Midbrain (tissue), 1 donor: Measurements from ENCODE around the gene SLC7A7.
"Not testable (repeated sequence)": the region's sequence is repeated elsewhere in the genome, so short reads cannot be mapped to it uniquely, and the experiment has no call there.

Source experiments
- DNase-seq: peaks from one replicate; lab custom pipeline; 2025; lab: John Stamatoyannopoulos, UW

SLC7A7 gene

DNA sequence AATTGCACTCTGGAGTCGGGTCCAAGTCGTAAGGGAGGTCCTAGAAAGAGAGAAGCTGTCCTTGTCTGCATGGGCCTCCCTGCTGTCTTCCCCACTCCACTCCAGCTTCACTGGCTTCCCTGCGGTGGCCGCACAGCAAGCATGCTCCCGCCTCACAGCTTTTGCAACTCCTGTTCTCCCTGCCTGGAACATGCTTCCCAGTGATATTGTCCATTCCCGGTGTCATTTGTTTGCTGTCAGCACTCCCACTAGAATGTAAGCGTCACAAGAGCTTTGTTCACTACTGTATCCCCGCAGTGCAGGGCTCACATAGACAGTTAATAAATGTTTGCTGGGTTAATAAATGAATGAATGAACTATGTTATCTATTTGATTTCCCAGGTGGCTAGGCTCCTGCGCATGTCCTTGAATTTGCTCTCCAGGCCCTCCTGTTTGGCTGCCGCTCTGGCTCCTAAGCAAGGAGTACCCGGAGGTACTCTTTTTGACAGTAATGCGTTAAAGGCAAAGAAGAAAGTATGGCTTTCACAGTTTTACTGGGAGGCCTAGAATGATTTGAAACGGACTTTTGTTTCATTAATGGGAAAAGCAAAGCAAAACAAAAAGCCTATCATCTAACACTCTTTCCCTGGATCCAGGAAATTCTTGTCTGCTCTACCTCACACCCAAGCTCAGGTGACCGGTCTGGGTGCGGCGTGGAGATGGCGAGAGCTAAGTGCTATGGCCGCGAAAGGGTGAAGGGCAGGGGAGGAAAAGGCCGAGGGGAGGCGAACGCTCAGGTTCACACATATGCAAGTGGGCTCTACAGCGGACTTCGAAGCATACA, 6.2 kb upstream of the SLC7A7 start:
- DNase-seq, result no peak

DNA sequence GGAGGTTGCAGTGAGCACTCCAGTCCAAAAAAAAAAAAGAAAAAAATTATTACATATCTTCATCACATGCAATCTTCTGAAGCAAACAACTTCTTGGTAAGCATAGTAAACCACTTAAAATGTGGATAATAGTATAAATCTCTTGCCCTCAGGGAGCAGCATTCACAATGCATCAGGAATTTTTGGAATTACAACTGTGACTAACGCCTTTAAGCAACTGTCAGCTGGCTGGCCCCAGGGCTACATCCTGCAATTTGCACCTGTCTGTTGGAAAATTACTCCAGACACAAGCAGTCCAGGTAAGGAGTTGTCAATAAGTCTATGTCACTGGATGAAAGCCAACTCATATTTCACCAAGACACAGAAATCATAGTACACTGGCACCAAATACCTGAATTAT, 5.5 kb upstream of the SLC7A7 start:
- no peak for DNase-seq

DNA sequence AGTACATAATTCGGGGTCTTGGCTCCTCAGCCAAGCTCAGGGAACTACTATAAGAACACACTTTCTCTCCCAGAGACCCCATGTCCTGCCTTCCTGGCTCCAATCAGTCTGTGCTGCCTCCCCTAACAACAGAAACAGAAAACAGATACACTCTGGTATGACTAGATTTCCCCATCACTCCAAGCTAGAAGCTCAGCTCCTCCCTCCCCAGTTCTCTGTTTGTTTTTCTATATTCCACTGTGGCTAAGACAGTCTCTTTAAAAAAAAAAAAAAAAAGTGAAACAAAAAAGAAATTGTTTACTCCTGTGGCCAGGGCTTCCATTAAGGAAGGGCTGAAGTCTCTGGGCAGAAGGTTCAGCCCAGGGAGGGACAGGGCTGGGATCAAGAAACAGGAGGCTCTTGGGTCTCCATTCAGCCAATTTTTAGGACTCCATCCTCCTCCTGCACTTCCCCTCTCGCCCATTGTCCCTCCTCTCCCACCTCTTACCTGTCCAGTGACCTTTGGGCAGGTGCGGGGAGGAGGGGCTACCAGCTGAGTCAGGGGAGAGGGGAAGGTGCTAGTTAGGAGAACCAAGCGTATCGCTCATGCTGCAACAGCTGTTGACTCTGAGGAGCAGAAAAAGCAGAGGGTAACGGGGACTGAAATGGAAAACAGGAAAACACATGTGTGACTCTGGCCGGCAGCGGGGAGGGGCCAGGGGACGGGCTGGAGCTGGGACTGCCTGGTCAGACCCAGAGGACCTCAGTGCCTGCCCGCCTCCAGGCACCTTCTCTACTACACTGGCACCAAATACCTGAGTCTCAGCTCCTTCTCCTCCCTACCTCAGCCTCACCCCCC, 4.1 kb upstream of the SLC7A7 start:
- peak; percentile 13 for DNase-seq

DNA sequence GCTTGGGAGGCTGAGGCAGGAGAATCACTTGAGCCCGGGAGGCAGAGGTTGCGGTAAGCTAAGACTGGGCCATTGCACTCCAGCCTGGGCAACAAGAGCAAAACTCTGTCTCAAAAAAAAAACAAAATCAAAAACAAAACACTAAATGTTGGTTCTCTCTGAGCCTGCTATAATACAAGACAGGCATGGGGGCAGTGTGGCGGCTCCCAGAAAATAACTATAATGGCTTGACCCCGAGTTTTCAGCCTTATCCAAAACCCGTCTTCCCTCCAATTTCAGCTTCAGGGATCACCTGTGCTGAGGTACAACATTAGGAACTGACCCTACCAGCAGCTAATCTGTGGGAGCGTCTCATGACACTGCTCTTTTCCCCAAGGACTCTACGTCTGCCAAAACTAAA, 862 bp downstream of the SLC7A7 start:
- DNase-seq, result no peak

DNA sequence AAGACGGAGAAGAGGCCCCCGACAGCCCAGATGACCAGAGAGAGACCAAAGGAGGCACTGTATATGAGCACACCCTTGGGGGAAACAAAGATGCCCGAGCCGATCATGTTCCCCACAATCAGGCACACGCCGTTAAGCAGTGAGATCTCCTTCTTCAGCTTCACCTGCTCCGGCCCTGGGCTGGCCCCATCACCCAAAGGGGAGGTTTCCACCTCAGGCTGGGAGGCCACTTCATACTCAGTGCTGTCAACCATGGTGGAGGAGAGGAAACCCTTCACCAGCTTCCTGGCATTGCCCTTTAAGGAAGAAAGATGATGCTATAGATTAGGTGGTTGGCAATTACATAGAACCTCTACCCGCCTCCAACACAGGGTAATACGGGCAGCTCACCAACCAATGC, 2.1 kb downstream of the SLC7A7 start:
- no peak for DNase-seq

DNA sequence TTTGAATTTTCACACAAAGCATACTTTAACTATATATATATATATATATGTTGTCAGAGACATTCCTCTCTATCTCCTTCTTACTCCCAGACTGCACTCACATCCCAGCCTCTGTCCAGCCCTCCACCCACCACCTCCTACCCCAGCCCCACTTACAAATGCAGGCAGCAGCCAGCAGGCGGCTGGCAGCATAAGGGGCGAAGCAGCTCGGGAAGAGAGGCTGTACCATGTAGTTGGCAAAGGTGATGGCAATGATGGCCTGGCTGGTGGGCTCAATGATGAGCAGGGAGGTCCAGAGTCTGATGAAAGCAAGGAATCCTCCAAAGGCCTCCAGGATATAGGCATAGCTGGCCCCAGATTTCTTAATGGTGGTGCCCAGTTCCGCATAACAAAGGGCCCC, 2.5 kb downstream of the SLC7A7 start:
- no peak for DNase-seq

DNA sequence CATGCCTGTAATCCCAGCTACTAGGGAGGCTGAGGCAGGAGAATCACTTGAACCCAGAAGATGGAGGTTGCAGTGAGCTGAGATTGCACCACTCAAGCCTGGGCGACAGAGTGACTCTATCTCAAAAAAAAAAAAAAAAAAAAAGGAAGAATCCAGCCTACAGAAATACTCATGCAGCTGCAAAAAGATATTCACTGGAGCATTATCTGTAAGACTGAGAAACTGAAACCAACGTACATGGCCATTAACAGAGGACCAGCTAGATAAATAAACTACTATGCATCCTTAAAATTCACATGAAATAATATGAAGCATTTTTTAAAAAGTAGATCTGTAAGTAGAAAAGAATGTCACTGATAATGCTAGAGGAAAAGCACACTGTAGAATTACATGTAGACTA, 3.5 kb downstream of the SLC7A7 start:
- DNase-seq, result no peak

DNA sequence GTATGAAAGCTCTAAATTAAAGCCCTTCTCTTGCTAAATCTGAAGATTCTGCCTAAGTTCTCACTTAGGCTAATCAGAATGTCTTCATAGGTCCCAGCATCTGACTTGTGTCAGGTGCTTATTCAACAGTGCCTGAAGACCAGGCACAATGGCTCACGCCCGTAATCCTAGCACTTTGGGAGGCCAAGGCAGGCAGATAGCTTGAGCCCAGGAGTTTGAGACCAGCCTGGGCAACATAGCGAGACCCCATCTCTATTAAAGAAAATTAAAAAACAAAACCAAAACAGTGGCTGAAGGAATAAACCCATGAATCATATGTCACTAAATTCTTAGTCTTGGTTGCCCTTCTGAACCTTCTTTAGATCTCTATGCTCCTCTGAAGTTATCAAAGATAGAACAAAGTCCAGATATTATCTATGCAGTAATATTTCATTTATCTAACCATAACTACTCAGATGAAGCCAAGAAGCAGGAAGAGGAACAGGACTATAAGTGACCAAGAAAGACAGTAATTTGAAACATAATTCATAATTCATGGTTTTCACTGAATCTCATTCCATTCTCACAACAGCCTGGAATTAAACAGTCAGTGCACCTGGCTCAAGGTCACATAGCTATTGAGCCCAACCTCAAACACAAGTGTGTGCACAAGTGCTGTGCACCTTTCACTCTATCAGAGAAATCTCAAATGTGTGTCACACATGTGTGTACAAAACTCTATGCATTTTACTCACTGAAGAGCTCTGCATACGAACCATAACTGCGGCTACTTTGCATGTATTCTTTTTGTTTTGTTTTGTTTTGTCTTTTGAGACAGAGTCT, 6.6 kb downstream of the SLC7A7 start:
- no peak for DNase-seq

DNA sequence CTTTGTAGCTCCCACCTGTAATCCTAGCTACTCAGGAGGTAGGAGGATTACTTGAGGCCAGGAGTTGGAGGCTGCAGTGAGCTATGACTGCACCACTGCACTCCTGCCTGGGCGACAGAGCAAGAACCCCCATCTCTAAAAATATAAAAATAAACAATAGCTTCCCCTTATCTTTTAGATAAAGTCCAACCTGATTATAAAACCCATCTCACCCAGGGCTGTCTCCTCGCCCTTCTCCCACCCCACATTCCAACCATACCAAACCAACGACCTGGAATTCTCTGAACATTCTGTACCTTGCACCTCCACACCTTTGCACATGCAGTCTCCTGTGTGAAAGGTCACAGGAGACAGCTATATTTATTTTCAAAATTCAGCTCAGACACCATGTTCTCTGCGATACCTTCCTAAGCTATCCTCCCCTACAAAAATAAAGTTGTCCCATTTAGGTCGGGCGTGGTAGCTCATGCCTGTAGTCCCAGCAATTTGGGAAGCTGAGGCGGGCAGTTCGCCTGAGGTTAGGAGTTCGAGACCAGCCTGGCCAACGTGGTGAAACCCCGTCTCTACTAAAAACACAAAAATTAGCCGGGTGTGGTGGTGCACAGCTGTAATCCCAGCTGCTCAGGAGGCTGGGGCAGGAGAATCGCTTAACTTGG, 7.7 kb downstream of the SLC7A7 start:
- no peak for DNase-seq

DNA sequence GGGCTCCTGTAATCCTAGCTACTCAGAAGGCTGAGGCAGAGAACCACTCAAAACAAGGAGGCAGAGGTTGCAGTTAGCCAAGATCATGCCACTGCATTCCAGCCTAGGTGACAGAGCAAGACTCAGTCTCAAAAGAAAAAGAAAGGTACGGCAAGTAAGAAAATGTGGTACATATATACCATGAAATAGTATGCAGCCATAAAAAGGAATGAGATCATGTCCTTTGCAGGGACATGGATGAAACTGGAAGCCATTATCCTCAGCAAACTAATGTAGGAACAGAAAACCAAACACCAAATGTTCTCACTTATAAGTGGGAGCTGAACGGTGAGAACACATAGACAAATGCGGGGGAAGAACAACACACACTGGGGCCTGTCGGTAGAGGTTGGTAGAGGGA, 10.0 kb downstream of the SLC7A7 start:
- not testable (repeated sequence) for DNase-seq

DNA sequence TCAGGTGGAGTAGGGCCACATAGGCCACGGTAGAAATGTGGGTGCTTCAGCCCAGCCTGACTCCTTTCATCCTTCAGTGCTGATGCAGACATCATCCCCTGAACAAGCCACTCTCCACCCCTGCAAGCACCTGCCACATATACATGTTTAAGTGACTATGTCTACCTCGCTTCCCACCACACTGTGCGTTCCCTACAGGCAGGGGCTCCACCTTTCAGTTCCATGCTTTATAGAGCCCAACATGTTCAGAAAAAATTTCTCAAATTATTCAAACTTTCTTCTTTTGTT, 11.6 kb downstream of the SLC7A7 start:
- DNase-seq, result no peak

DNA sequence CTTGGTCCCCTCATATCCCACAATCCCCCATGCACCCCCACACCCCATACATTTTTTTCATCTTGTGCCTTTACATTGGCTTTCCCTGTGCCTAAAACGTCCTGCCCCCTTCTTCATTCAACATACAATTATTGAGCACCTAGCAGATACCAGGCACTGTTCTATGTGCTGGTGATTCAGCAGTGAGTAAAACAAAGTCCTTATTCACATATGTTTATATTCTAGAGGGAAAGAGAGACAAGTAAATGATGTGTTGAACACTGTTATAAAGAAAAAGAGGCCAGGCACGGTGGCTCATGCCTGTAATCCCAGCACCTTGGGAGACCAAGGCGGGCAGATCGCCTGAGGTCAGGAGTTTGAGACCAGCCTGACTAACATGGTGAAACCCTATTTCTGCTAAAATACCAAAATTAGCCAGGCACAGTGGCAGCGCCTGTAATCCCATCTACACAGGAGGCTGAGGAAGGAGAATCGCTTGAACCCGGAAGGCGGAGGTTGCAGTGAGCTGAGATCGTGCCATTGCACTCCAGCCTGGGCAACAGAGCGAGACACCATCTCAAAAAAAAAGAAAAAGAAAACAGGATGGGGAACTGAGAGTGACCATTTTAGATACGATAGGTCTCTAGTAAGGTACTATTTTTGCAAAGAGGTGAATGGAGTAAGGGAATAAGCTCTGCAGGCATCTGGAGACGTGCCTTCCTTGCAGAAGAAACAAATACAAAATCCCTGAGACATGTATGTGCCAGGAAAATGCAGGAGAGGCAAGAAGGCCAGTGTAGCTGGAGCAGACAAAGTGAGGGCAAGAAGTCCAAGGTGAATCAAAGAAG, 12.2 kb downstream of the SLC7A7 start:
- no peak for DNase-seq

DNA sequence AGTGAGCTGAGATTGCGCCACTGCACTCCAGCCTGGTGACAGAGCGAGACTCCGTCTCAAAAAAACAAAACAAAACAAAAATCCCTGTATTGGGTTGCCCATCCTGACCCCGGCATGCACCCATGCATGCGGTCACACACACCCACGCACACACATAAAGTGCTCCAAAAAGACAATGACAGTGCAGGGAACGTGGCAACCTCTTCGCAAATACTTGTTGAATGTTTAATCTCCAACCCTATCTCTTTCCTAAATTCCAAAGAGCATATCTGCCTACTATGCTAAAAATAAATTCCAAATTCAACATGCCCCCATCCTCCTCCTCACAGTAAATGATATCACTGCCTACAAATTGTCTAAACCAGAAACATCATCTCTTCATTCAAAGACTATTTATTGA, 13.5 kb downstream of the SLC7A7 start:
- no peak for DNase-seq

DNA sequence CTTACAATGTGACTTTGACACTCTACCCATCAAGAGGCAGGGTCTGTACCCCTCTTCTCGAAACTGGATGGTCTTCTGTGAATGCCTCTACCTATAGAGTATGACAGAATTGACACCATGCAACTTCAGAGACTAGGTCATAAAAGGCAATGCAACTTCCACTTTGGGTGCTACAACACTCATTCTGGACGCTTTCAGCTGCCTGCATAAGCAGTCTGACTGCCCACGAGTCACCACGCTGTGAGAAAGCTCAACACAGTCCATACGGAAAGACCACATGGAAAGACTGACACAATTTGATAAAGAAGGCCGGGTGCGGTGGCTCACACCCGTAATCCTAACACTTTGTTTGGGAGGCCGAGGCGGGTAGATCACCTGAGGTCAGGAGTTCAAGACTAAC, 14.9 kb downstream of the SLC7A7 start:
- DNase-seq, result no peak

DNA sequence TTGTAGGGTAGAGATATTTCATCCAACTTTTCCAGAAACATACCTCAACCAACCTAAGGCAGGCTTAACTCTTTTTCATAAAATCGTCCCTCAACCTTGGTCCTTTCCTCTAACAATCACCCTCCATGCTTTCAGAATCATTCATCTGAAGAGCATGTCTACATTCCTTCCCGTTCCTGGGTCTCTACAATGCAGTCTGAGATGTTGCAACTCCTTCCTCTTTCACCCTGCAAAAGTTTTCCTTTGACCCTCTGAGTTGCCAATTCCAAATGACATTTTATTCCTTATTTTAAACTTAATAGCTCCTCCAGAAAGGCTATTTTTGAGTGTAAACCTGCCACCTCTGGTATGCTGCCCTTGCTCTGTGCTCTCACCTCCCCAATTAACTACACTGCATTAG, 16.7 kb downstream of the SLC7A7 start:
- DNase-seq, result no peak

DNA sequence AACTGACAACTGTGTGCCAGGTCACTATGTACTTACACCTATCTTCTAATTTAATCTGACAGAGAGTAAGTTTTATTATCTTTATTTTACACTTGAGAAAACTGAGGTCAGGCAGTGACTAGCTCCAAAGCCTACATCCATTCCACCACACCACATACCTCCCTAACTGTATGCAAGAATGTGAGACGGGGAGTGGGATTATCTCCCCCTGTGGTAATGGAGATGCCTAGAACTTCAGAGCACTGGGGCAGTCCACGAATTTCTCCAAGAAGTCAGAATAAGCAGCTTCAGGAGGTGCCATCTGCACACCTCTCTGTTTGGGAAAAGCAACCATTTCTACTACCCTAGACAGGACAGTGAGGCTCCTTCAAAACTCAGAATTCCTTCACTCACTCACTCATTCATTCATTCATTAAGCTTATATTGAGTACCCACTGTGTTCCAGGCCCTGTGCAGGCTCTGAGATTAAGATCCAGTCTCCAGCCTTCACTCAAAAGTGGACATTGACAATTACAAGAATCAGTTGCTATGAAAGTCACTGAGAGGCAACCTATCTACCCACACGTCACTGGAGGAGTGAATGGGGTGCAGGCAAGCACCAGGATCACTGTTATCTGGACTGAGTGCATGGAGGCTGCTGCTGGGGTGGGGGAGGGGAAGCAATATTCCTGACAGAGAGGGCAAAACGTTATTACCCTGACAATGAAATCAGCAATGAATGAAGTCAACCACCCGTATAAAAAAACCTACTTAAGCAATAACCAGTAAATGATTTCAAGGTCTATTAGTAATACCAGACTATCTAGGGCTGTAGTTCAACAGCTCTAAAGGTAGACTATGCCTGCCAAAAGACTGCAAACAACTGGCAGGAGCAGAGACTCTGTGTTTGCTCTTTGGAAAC, 18.0 kb downstream of the SLC7A7 start:
- no peak for DNase-seq

DNA sequence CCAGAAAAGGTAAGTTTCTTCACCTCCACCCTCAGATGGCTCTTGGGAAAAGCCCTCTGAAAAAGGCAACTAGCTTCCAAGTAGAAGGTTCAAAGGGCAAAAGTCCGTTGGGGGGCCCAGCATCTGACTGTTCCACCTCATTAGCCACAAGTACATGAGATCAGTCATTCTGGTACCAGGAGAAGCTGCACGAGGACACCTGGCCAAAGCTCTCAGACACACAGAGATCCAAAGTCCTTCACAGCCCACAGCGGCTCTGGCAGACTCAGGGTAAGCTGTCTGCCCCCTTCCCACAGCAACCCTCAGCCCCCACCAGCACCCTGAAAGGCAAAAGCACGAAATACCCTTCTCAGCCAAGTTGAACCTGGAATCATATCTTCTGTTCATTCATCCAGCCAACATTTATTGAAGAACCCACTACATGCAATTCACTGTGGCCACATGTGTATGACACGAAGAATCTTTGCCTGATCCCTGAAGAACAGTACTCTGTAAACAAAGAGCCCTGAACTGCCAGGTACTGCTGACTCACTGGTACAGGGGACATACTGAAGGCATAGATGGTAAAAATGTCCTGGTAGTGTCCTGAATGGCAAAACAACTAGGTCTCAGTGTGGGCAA, 19.0 kb downstream of the SLC7A7 start:
- DNase-seq, result no peak

DNA sequence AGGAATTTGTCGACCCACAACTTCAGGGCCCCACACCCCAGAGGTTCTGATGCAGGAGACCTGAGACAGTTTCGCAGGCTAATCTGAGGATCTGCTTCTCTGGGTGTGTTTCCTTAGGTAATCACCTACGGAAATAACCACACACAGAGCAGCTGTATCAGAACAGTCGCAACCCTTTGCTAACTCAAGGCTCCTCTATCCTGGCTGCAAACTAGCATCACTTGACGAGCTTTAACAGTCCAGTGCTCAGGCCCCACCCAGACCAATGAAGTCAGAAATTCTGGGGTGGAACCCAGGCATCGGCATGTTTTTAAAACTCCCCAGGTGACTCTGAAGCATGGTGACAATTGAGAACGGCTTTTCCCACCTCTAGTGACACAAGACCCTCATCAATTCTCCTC, 20.7 kb downstream of the SLC7A7 start:
- no peak for DNase-seq

DNA sequence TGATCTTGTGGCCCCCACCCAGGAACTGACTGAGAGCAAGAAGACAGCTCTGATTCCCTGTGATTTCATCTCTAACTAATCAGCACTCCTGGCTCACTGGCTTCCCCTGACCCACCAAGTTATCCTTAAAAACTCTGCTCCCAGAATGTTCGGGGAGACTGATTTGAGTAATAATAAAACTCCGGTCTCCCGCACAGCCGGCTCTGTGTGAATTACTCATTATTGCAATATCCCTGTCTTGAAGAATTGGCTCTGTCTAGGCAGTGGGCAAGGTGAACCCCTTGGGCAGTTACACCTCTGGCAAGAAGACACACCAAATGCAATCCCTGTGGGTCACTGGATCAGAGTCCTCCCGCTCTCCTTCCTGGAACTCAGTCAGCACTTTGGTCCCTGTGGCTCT, 21.3 kb downstream of the SLC7A7 start:
- no peak for DNase-seq

DNA sequence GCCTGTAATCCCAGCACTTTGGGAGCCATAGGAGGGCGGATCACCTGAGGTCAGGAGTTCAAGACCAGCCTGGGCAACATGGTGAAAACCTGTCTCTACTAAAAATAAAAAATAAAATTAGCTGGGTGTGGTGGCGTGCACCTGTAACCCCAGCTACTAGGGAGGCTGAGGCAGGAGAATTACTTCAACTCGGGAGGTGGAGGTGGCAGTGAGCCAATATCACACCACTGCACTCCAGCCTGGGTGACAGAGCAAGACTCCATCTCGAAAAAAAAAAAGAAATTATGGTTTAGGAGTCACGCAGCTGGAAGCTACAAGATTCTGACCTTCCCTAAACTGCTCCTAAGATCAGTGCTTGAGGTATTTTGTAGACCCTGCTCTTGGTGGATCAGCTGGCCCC, 21.7 kb downstream of the SLC7A7 start:
- not testable (repeated sequence) for DNase-seq
